Measurements from ENCODE around the gene ARHGAP36.

Gene ARHGAP36

DNA sequence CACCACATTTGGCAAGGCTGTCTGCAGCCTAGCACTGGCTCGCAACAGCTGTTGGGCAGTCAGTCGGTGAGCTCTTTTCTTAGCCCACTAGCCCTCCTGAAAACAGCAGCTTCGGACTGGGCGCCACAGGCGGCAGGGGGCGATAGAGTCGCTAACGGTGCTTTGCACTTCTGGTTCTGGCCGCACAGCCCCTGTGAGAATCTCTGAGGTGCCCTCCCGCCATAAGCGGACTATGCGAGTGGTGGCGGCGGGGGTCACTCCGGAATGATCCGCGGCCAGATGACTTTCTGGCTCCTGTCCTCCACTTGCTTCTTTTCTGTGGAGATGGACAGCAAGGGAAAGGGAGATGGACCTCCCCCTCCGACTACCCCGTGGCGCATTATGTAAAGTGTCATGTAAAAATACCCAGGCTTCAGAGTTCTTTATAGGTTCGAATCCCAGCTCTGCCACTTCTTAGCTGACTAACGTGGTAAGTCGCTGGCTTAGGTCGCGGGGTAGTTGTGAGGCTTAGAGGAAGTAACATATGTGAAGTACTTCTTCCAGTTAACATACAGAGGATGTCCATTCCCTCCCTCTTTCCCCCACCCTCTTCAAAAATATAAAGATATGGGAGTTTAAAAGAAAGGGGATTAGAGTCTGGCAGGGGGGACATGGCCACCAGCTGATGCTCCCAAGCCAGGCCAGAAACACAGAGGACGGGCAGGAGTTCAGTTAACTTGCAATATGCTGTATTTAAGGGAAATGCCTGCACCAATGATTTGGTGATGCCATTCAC lies 11.0 kb downstream of the ARHGAP36 start:
- Histone ChIP-seq H3K27ac (no peak overlapping the region), H3K4me3 (no peak overlapping the region)

DNA sequence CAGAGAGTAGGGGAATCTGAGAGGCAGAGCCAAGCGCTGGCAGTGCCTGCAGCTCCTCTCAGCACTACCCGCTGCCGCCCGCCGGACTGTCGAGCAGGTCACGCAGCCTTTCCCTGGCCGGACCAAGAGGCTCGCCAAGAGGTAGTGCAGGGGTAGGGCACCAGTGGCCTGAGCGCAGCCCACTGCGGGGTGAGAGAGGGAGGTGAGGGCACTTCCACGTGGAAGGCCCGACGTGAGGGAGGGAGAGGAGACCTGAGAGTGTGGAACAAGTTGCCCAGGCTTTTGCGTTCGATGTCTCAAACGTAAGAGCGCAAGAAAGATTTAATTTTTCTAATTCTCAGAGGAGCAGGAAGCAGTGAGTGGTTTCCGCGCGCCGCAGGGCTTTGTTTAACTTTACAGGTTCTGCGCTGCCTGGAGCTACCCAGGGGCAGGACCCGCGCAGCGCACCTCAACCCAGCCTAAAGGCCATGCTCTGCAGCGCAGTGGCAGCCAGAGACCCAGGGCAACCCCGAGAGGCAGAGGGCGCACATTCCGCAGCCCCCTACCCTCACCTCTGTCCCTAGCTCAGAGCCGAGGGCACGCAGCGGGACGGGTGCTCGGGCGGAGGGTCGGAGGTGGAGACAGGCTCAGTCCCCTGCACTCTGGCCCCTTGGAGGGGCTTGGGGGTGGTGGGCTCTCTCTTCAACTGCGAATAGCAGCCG lies 14.9 kb downstream of the ARHGAP36 start:
- Histone ChIP-seq H3K27ac (no peak overlapping the region), H3K4me3 (no peak overlapping the region)

DNA sequence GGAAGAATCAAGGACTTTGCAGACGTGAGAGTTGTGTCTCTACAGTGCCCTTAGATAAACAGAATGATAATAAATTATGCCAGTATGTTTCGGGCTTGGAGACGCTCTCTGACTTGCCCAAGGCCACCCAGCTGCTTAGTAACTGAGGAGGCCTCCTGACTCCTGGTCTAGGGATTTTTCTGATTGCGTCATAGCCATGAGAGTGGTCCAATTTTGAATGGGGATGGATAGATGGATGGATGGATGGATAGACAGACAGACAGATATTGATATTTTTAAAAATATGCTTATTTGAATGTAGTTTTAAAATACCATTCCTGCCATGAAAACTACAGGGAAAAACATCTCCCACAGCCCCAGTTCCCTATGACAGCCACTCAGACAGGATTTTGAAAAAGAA lies 15.5 kb downstream of the ARHGAP36 start:
- H3K27ac ChIP-seq: no peak overlapping the region
- no peak overlapping the region for H3K4me3 ChIP-seq

DNA sequence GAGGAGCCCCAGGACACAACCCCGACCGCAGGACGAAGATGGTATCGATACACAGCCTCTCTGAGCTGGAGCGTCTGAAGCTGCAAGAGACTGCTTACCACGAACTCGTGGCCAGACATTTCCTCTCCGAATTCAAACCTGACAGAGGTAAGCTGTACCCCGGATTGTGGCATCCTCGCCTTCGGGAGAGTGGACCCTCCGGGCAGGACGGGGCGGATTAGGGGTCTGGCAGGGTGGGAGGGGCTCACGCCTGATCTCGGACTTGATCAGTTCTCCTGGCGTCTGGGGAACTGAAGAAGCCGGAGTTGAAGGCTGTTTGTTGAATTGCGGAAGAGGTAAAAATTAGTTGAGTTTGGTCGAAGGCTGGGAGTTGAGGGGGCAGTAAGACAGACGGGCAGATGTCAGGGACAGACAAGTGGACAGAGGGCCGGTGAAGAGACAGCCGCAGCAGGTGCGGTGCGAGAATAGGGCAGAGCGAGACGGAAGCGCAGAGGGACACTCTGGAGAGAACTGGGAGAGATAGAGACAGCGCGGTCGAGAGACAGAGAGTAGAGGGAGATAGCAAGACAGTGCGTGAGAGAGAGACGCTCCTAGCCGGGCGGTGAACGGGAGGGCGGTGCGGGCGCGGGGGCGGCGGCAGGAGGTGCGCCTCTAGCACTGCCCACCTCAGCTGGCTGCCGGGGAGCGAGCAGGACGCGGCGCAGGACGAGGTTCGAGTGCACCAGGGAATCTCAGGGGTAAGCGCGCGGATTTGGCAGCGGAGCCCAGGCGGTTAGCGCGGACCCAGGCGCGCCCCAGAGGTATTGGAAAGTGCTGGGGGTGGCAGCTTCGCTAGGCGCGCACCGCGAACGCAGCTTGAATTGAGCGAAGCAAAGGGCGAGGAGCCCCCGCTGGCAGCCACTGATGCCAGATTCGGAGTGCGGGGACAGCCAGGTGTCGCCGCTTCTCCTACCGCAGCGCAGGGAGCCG lies 23.9 kb downstream of the ARHGAP36 start:
- H3K4me3 ChIP-seq: no peak overlapping the region

DNA sequence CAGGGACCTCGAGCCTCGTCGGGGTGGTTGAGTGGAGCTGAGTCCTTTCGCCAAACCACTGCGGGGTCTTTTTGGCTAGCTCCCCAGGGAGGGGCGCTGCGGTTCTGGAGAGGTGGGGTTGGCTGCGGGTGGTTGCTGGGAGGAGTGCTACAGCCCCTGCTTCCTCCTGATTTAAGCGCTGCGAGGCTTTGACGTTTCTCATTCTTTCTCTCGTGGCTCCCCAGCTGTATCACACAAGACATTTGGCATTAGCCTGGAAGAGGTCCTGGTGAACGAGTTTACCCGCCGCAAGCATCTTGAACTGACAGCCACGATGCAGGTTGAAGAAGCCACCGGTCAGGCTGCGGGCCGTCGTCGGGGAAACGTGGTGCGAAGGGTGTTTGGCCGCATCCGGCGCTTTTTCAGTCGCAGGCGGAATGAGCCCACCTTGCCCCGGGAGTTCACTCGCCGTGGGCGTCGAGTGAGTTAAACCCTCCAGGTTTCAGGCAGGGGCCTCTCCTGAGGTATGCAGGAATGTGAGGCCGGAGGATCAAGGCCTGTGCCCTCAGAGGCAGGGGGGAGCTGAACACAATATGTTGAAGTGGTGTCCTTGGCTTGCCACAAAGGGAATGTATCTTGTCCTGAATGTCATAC lies 25.5 kb downstream of the ARHGAP36 start:
- Histone ChIP-seq H3K4me3 (no peak overlapping the region), H3K27ac (no peak overlapping the region)

More for the DNA sequence above, 23.9 kb downstream of the ARHGAP36 start:
- no peak overlapping the region for H3K27ac ChIP-seq

DNA sequence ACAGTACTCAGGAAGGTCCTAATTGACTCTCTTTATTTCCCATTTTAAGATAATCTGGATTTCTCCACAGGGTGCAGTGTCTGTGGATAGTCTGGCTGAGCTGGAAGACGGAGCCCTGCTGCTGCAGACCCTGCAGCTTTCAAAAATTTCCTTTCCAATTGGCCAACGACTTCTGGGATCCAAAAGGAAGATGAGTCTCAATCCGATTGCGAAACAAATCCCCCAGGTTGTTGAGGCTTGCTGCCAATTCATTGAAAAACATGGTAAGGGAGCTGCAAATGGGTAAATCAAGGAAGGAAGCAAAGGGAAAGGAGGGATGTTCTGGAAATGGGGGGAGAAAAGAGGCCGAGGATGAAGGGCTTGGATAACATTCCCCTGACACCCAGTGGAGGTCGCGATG lies 26.0 kb downstream of the ARHGAP36 start:
- Histone ChIP-seq H3K27ac (no peak overlapping the region), H3K4me3 (no peak overlapping the region)

DNA sequence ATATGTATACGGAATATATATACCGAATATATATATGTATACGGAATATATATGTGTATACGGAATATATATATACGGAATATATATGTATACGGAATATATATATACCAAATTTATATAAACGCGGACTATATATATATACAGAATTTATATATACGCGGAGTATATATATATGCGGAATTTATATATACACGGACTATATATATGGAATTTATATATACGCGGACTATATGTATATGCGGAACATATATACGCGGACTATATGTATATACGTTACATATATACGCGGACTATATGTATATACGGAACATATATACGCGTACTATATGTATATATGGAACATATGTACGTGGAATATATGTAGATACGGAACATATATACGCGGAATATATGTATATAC lies 78.6 kb downstream of the ARHGAP36 start:
- H3K4me3 ChIP-seq: no peak overlapping the region
- H3K27ac ChIP-seq: no peak overlapping the region

DNA sequence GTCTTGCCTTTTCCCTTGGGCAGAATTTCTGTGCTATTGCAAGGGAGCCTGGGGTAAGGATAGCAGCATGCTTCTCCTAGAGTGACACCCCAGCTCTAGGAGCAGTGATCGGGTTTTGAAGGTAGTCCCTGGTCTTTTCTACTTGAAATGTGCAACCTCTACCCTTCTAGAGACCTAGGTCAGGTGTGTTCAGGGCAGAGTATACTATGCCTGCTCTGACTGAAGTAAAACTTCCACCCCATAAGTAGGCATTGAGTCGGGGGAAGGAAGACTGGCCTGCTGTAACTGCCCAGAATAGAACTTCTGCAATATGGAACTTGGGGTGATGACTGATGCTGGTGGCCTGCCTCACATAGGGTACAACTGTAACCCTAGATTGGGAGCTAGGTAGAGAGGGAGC lies 80.9 kb downstream of the ARHGAP36 start:
- no peak overlapping the region for H3K4me3 ChIP-seq
- no peak overlapping the region for H3K27ac ChIP-seq

Data from skin epidermis (tissue), 12 donors.